Gastroesophageal sphincter (tissue), 4 donors: Measurements from ENCODE around the gene NEDD4L. TPM values are rescaled to one million over a fixed set of nuclear protein-coding genes. Genes with fewer than 3 reads are reported as not detected.

ENCODE experiments used
- ATAC-seq: fragments of 150-250 bp; one replicate; pipeline ENCODE4 v1.9.1; 2016; ENCODE audit warnings: mild to moderate bottlenecking, moderate library complexity
- H3K27ac ChIP-seq, 4 donors: fragments of 200-600 bp; sonication (generic) in 3 of 4; 1 replicate in 3 of 4; 2 replicates in 1 of 4; pipeline ENCODE4 v1.5.1; 2016 to 2019
- H3K27me3 ChIP-seq: fragments of 200-600 bp; sonication (generic); one replicate; pipeline ENCODE4 v1.5.1; 2019
- H3K36me3 ChIP-seq, 2 donors: fragments of 200-600 bp; sonication (generic); one replicate each; pipeline ENCODE4 v1.5.1; 2019; ENCODE audit warnings: control low read depth in 1 of 2
- H3K4me1 ChIP-seq, 3 donors: fragments of 200-600 bp; sonication (generic); 1 replicate in 2 of 3; 2 replicates in 1 of 3; pipeline ENCODE4 v1.5.1; 2016 to 2019; ENCODE audit warnings: control low read depth in 2 of 3
- H3K4me3 ChIP-seq, 2 donors: fragments of 200-600 bp; sonication (generic); one replicate each; pipeline ENCODE4 v1.5.1; 2019; ENCODE audit warnings: mild to moderate bottlenecking in 1 of 2, moderate library complexity in 1 of 2
- H3K9me3 ChIP-seq, 3 donors: fragments of 200-600 bp; sonication (generic); one replicate each; pipeline ENCODE4 v1.5.1; 2017 to 2019; ENCODE audit warnings: control low read depth in 2 of 3
- CTCF ChIP-seq, 4 experiments: fragments of 200-600 bp in 2 of 4; fragments of 450-650 bp in 2 of 4; sonication (generic) in 1 of 4; IDR thresholded peaks; one replicate each; pipeline ENCODE4 v1.5.1; 2017 to 2019; ENCODE audit warnings: antibody characterized with exemption in 4 of 4, mild to moderate bottlenecking in 2 of 4, moderate library complexity in 2 of 4
- EP300 ChIP-seq: sonication (generic); formaldehyde crosslinking; IDR thresholded peaks from one replicate; pipeline ENCODE4 v1.6.1; 2017; ENCODE audit warnings: antibody characterized with exemption, mild to moderate bottlenecking
- POLR2A ChIP-seq, 2 donors: fragments of 450-650 bp; IDR thresholded peaks; one replicate each; pipeline ENCODE4 v1.6.1; 2017; ENCODE audit warnings: antibody characterized with exemption in 2 of 2, mild to moderate bottlenecking in 2 of 2, moderate library complexity in 1 of 2
- POLR2AphosphoS5 ChIP-seq: sonication (generic); formaldehyde crosslinking; IDR thresholded peaks from one replicate; pipeline ENCODE4 v1.6.1; 2017; ENCODE audit warnings: antibody characterized with exemption
- WGBS, 2 donors: methylation state at CpG; one replicate each; pipeline ENCODE4 v1.1.5; 2018; ENCODE audit warnings: low coverage in 1 of 2; 5-methylcytosine and 5-hydroxymethylcytosine counted together
- total RNA-seq, 4 donors: library from RNA; depleted of rRNA; stranded (reverse); fragments of >200 nt; gene quantifications; one replicate each; pipeline ENCODE4 v1.1.0, GENCODE V29; 2016

The NEDD4L gene
- total RNA-seq, 4 donors from 2014 or later: 37.0 to 50.9 (median 43.0) TPM

DNA sequence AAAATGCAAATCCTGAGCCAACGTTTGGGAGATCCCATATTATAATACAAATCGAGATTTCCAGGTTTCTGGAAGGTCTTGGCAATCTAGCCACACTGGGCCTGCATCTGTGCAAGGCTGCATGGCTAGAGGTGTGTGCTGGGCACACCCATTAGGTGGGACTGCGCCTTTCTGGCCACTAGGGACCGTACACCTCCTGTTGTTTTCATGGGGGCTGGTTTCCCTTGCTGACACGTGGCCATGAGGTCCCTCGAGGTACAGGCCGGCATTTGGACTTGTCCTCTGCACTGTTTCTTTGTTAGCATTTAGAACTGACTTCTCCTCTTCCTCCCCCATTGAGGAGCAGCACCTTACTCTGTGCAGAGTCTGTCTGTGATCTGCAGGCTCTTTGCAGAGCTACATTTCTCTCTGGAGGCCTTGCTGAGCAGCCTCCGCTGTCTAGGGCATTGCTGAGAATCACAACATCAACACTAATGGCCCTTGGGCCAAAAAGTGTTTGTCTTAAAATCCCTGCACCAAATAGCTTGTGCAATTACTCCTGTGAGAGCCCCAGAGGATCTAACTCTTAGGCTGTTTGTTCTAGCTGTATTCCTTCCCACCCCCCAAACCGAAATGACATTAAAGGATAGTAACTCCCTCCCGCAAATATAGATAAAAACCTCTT lies 131.2 kb downstream of the NEDD4L start:
- no peak for ATAC-seq
- no peaks in the 10 kb centered on the region for H3K27me3 ChIP-seq
- TF ChIP-seq POLR2A (IDR thresholded peaks at IDR 0.05) (no peak), CTCF (IDR thresholded peaks at IDR 0.05) (no peak), EP300 (no peak), POLR2AphosphoS5 (no peak)
- peaks cover 0 to 23% (median 12%) of the 10 kb centered on the region in 3 donors for H3K4me1 ChIP-seq
- 82 to 95% methylated on average over 4 to 6 of the region's 10 CpGs for WGBS, 2 donors
- peaks cover 0 to 3% of the 10 kb centered on the region in 2 donors for H3K36me3 ChIP-seq
- H3K27ac ChIP-seq: no peak overlapping the region
- no peaks in the 10 kb centered on the region for H3K9me3 ChIP-seq
- no peak overlapping the region for H3K4me3 ChIP-seq

DNA sequence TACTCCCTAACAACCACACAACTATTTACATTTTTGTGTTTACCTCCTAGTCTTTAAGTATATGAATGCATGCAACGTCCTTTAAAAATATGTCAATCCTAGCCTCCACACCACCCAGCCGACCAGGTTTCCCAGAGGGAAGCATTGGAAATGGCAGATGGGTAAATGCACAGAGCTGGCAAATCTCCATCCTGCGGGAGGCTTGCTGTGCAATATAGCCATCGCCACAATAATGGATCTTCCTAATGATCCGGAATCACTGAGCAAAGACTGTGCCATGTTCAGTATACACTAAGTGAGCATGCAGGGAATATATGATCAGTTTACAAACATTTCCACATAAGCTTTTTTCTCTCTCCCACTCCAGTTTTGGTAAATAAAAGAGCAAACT lies 131.8 kb downstream of the NEDD4L start:
- peaks cover 0 to 3% of the 10 kb centered on the region in 2 donors for H3K36me3 ChIP-seq
- H3K4me1 ChIP-seq: peaks cover 0 to 27% (median 12%) of the 10 kb centered on the region in 3 donors
- no peak overlapping the region for H3K27ac ChIP-seq
- no peak overlapping the region for H3K4me3 ChIP-seq
- no peak for ATAC-seq
- no peak for TF ChIP-seq CTCF (IDR thresholded peaks at IDR 0.05)
- TF ChIP-seq POLR2A (IDR thresholded peaks at IDR 0.05): no peak
- no peak for TF ChIP-seq EP300
- TF ChIP-seq POLR2AphosphoS5: no peak
- no peaks in the 10 kb centered on the region for H3K9me3 ChIP-seq
- H3K27me3 ChIP-seq: no peaks in the 10 kb centered on the region
- WGBS, 2 donors: 86 to 88% methylated on average over 5 of the region's 5 CpGs

GRCh38 chr18:58177004-58177717 lies 133.1 kb downstream of the NEDD4L start:
- TF ChIP-seq POLR2AphosphoS5: no peak
- no peak for TF ChIP-seq CTCF (IDR thresholded peaks at IDR 0.05)
- TF ChIP-seq POLR2A (IDR thresholded peaks at IDR 0.05): no peak
- no peak for TF ChIP-seq EP300

DNA sequence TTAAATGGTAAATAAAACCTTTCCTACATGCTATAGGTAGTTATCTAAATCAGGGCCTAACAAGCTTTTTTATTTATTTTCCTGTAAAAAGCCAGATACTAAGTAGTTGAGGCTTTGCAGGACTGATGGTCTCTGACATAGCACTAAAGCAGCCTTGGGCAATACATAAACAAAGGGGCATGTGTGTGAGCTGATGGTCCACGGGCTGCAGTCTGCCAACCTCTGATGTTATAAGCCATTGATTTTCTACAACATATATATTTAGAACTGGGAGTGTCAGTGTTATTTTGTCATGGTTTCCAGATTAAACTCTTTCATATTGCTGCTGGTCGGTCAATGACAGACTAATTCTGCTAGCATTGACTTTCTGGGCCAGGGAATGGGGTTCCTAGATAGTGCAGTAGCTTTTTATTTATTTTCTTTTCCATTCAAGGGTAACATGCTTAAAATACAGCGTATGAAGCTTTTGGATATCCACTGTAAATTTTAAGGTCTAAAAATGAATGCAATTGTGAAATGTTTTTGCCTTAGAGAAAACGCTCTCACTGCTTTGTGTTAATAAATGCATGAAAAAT lies 134.0 kb downstream of the NEDD4L start:
- H3K9me3 ChIP-seq: no peaks in the 10 kb centered on the region
- H3K27ac ChIP-seq: no peak overlapping the region
- H3K4me1 ChIP-seq: peaks cover 0 to 30% (median 12%) of the 10 kb centered on the region in 3 donors
- ATAC-seq: no peak
- H3K27me3 ChIP-seq: no peaks in the 10 kb centered on the region
- WGBS, 2 donors: 63 to 73% methylated on average over 4 of the region's 4 CpGs
- no peak overlapping the region for H3K4me3 ChIP-seq
- TF ChIP-seq CTCF (IDR thresholded peaks at IDR 0.05) (no peak), POLR2AphosphoS5 (no peak), POLR2A (IDR thresholded peaks at IDR 0.05) (no peak), EP300 (no peak)
- no peaks in the 10 kb centered on the region for H3K36me3 ChIP-seq

More at GRCh38 chr18:58177004-58177717, 133.1 kb downstream of the NEDD4L start:
- H3K9me3 ChIP-seq: no peaks in the 10 kb centered on the region
- WGBS, 2 donors: 33 to 62% methylated on average over 6 to 7 of the region's 12 CpGs
- no peak overlapping the region for H3K4me3 ChIP-seq
- H3K27ac ChIP-seq: peak overlapping the region in 3 of 4 donors; percentile 56 to 69 (median 66)
- H3K4me1 ChIP-seq: peaks cover 0 to 30% (median 12%) of the 10 kb centered on the region in 3 donors
- peak; percentile 56 for ATAC-seq
- H3K36me3 ChIP-seq: no peaks in the 10 kb centered on the region
- H3K27me3 ChIP-seq: no peaks in the 10 kb centered on the region
